Esophagus muscularis mucosa (tissue), 4 donors: ENCODE measurements around the gene GINS2.

ENCODE experiments used
- EP300 ChIP-seq: sonication (generic); formaldehyde crosslinking; IDR thresholded peaks from one replicate; pipeline ENCODE4 v1.6.1; 2017; ENCODE audit warnings: antibody characterized with exemption
- POLR2A ChIP-seq: fragments of 450-650 bp; IDR thresholded peaks from one replicate; pipeline ENCODE4 v1.6.1; 2017; ENCODE audit warnings: antibody characterized with exemption, moderate library complexity, mild to moderate bottlenecking, low read depth
- TF ChIP-seq, protein P1 (sequence below), 3 experiments: fragments of 200-600 bp in 2 of 3; fragments of 450-650 bp in 1 of 3; sonication (generic) in 2 of 3; IDR thresholded peaks; one replicate each; pipeline ENCODE4 v1.5.1; 2017 to 2019; ENCODE audit warnings: antibody characterized with exemption in 3 of 3, mild to moderate bottlenecking in 2 of 3, moderate library complexity in 1 of 3

DNA sequence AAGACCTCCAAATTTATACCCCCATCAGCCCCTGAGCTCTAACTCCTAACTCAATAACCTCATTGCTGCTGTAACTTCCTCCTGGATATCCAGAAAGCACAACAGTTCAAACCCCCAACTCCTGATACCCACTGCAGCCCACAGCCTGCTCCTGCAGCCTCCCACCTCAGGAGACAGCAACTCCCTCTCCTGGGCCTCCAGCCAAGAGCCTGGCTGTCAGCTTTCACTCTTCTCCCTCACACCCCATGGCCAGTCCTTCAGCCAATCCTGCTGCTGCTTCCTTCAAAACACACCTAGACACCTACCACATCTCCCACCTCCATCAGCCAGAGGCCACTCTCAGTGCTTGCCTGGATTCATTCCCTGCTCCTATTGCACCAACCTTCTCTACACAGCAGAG, 5.4 kb downstream of the GINS2 start:
- TF ChIP-seq, protein P1, sequence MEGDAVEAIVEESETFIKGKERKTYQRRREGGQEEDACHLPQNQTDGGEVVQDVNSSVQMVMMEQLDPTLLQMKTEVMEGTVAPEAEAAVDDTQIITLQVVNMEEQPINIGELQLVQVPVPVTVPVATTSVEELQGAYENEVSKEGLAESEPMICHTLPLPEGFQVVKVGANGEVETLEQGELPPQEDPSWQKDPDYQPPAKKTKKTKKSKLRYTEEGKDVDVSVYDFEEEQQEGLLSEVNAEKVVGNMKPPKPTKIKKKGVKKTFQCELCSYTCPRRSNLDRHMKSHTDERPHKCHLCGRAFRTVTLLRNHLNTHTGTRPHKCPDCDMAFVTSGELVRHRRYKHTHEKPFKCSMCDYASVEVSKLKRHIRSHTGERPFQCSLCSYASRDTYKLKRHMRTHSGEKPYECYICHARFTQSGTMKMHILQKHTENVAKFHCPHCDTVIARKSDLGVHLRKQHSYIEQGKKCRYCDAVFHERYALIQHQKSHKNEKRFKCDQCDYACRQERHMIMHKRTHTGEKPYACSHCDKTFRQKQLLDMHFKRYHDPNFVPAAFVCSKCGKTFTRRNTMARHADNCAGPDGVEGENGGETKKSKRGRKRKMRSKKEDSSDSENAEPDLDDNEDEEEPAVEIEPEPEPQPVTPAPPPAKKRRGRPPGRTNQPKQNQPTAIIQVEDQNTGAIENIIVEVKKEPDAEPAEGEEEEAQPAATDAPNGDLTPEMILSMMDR (IDR thresholded peaks at IDR 0.05) = no peak
- no peak for TF ChIP-seq POLR2A
- TF ChIP-seq EP300 = no peak
